C1 segment of cervical spinal cord (tissue), 14 donors: Measurements from ENCODE around the gene PGA3.
A peak's percentile ranks its signal among the peaks of the same experiment; 100 is the strongest.
"Not testable (repeated sequence)": the region's sequence is repeated elsewhere in the genome, so short reads cannot be mapped to it uniquely, and the experiment has no call there.

ENCODE experiments used
- DNase-seq, 14 donors: peaks; one replicate each; lab custom pipeline; 2025; lab: John Stamatoyannopoulos, UW

PGA3 gene

GRCh38 chr11:61207636-61208310 is 4.5 kb downstream of the PGA3 start:
- not testable (repeated sequence) for DNase-seq

DNA sequence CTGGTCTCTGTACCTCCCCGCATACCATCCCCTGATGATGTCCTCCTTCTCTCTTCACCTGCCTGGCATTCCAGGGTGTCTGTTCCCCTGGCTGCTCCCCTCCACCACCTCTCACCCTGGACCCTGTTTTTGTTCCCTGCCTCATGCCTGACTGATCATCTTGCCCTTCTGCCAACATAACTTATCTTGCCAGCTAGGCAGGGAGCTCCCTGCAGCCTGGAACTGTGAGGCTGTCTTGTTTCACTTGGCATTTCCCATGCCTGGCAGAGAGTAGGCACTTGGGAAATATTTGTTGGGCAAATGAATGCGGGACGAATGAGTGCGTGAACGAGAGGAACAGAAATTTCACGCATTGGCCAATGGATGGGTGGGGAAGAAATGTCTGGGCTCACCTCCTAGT is 7.3 kb downstream of the PGA3 start:
- not testable (repeated sequence) for DNase-seq

- not testable (repeated sequence) for DNase-seq
Measured at GRCh38 chr11:61211327-61211952, 8.1 kb downstream of the PGA3 start.

DNA sequence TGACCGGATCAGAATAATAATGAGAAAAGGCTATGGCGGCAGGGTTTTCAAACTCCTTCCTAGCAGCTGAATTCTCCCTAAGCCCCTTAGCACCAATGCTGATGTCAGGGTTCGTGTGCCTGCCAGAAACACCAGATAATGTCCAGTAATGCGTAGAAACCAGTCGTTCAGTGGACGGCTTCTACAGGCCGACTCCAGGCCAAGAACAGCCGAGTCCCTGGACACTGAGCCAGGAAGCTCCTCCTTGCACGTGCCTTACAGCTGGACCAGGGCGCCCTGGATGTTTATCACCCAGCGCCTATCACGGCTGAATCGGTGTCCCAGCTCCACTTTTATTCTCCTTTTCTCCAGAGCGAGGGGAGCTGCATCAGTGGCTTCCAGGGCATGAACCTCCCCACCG is 8.9 kb downstream of the PGA3 start:
- not testable (repeated sequence) for DNase-seq

GRCh38 chr11:61213711-61214324 is 10.5 kb downstream of the PGA3 start:
- DNase-seq: not testable (repeated sequence)

GRCh38 chr11:61218306-61218705 is 15.0 kb downstream of the PGA3 start:
- DNase-seq: not testable (repeated sequence)

GRCh38 chr11:61219016-61219415 is 15.7 kb downstream of the PGA3 start:
- DNase-seq: not testable (repeated sequence)

DNA sequence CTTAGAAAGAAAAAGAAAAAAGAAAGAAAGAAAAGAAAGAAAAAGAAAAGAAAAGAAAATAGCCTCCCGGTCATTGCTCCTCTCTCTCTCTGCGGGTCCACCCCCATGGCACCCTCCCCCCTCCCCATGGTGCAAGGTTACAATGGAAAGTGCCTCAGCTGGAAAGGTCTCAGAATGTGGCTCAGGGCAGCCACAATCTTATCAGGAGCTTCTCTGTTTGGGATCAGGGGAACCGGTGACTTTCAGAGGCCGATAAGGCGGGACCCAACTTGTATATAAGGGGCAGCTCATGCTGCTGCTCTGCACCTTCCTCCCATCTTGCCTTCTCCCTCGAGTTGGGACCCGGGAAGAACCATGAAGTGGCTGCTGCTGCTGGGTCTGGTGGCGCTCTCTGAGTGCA is 18.7 kb downstream of the PGA3 start, which contains the start of gene PGA4:
TSS of gene PGA4 (plus strand) at position 301 of the 400 bp plus-strand sequence. CDS start at position 355, 54 bp downstream.
- DNase-seq: not testable (repeated sequence)

DNA sequence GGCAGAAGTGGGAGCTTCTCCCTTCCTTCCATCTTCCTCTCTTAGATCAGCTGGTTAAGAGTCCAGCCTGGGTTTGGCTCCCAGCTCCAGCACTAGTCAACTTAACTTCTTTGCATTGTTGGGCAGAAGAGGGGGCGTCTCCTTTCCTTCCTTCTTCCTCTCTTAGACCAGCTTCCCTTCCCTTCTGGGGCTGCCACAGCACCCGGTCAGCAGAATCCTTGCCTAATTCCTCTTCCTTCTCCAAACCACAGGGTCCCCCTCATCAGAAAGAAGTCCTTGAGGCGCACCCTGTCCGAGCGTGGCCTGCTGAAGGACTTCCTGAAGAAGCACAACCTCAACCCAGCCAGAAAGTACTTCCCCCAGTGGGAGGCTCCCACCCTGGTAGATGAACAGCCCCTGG is 19.4 kb downstream of the PGA3 start:
- DNase-seq: not testable (repeated sequence)

DNA sequence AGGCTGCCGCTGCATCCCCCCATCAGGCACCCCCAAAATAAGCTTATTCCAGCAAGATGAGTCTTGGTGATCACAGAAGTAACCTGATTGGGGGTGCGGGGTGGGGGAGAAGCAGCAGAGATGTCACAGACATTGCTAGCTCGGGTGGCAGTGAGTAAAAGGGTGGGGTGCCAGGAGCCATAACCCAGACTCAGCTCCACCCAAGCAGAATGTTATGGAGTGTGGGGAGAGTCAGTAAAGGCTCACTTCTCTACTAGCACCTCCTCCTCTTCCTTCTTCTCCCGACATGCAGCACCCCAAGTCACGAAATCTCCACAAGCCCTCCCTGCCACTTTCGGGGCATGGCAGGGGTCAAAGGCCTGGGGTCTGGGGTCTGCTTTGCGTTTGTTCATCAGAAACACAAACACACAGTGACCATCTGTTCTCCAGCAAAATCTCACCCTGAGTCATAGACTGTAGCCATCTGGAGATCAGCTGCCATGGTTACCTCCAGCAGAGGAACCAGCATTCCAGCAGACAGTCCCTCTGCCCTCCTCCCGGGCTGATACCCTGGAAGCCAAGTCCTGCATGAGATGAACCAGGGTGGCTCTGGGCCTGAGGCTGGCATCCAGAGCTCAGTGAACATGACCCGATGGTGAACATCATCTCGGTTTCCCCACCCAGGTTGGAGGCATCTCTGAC is 23.3 kb downstream of the PGA3 start:
- DNase-seq: not testable (repeated sequence)

- DNase-seq: not testable (repeated sequence)
Measured at GRCh38 chr11:61229458-61229857, 26.1 kb downstream of the PGA3 start.

DNA sequence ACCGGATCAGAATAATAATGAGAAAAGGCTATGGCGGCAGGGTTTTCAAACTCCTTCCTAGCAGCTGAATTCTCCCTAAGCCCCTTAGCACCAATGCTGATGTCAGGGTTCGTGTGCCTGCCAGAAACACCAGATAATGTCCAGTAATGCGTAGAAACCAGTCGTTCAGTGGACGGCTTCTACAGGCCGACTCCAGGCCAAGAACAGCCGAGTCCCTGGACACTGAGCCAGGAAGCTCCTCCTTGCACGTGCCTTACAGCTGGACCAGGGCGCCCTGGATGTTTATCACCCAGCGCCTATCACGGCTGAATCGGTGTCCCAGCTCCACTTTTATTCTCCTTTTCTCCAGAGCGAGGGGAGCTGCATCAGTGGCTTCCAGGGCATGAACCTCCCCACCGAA is 27.7 kb downstream of the PGA3 start:
- DNase-seq: not testable (repeated sequence)

DNA sequence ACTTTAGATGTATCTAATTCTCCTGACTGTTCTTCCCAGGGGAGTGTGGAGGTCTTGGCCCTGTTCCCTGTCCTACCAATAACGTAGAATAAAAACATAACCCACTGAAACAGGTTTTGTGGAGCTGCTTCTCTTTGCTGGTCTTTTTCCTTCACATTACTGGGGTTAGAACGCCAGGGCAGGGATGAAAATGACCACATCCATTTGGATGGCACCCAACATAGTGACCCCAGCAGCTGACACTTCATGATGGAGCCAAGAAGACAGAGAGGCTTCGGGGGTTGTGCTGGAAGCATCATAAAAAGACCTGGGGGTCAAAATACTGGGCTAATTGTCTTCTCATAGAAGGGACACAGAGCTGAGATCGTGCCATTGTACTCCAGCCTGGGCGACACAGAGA is 28.3 kb downstream of the PGA3 start:
- not testable (repeated sequence) for DNase-seq

GRCh38 chr11:61232548-61233145 is 29.3 kb downstream of the PGA3 start:
- not testable (repeated sequence) for DNase-seq

DNA sequence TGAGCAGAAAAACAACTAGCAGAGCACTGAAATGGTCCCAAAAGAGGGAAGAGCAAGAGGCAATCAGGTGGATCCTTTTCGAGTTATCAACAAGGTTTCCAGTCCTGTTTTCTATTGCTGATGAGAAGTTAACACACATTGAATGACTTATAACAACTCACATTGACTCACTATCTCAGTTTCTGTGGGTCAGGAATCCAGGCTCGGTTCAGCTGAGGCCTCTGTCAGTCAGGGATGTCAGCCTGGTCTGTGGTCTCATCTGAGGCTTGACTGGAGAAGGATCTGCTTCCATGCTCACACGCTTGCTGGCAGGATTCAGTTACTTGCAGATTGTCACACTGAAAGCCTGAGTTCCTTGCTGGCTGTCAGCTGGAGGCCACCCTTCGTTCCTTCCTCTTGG is 33.8 kb downstream of the PGA3 start:
- DNase-seq: not testable (repeated sequence)

- DNase-seq: not testable (repeated sequence)
Measured at GRCh38 chr11:61240288-61240687, 37.0 kb downstream of the PGA3 start.

DNA sequence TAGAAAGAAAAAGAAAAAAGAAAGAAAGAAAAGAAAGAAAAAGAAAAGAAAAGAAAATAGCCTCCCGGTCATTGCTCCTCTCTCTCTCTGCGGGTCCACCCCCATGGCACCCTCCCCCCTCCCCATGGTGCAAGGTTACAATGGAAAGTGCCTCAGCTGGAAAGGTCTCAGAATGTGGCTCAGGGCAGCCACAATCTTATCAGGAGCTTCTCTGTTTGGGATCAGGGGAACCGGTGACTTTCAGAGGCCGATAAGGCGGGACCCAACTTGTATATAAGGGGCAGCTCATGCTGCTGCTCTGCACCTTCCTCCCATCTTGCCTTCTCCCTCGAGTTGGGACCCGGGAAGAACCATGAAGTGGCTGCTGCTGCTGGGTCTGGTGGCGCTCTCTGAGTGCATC is 37.6 kb downstream of the PGA3 start, which contains the start of gene PGA5:
TSS of gene PGA5 (plus strand) at position 301 of the 400 bp plus-strand sequence. CDS start at position 353, 52 bp downstream.
- not testable (repeated sequence) for DNase-seq

DNA sequence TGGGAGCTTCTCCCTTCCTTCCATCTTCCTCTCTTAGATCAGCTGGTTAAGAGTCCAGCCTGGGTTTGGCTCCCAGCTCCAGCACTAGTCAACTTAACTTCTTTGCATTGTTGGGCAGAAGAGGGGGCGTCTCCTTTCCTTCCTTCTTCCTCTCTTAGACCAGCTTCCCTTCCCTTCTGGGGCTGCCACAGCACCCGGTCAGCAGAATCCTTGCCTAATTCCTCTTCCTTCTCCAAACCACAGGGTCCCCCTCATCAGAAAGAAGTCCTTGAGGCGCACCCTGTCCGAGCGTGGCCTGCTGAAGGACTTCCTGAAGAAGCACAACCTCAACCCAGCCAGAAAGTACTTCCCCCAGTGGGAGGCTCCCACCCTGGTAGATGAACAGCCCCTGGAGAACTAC is 38.2 kb downstream of the PGA3 start:
- DNase-seq: not testable (repeated sequence)

DNA sequence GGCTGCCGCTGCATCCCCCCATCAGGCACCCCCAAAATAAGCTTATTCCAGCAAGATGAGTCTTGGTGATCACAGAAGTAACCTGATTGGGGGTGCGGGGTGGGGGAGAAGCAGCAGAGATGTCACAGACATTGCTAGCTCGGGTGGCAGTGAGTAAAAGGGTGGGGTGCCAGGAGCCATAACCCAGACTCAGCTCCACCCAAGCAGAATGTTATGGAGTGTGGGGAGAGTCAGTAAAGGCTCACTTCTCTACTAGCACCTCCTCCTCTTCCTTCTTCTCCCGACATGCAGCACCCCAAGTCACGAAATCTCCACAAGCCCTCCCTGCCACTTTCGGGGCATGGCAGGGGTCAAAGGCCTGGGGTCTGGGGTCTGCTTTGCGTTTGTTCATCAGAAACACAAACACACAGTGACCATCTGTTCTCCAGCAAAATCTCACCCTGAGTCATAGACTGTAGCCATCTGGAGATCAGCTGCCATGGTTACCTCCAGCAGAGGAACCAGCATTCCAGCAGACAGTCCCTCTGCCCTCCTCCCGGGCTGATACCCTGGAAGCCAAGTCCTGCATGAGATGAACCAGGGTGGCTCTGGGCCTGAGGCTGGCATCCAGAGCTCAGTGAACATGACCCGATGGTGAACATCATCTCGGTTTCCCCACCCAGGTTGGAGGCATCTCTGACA is 42.1 kb downstream of the PGA3 start:
- DNase-seq: not testable (repeated sequence)

DNA sequence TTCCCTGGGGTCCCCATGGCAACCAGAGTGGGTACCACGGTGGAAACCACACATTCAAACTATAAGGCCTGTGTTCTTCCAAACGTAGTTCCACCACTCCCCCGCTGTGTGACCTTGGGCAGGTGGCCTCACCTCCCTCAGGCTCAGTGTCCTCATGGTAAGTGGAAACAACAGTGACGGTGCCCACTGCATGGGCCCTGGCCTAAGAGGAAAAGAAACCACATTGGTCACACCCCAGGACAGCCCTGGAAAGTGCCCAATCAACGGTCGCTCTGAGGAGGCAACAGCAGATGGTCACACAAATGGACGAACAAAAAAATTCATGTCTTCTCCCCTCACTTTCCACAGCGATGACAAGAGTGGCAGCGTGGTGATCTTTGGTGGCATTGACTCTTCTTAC is 44.8 kb downstream of the PGA3 start:
- peak in 1 of 14 donors; percentile 5 for DNase-seq

GRCh38 chr11:61249201-61249600 is 45.9 kb downstream of the PGA3 start:
- peak in 2 of 14 donors; percentile 23 to 85 for DNase-seq
